HepG2 (cell line): Measurements from ENCODE around the gene FBXO7. TPM values are rescaled to one million over a fixed set of nuclear protein-coding genes. Genes with fewer than 3 reads are reported as not detected.

ENCODE experiments used
- ATAC-seq: fragments of 200-7000 bp; cut with Tn5 transposase; 3 replicates; pipeline ENCODE4 v1.9.1; 2020; ENCODE audit warnings: mild to moderate bottlenecking, moderate library complexity
- BruUV-seq: library from RNA; stranded (reverse); fragments of 400-500 nt; replicated peaks from 2 replicates; lab custom pipeline; 2021; lab: Mats Ljungman, UMichigan
- CTCF ChIA-PET: fragments of 300-600 bp; formaldehyde crosslinking; extraction: SDS; loops from one replicate; lab custom pipeline; 2021; ENCODE audit warnings: low total read pairs, inconsistent platforms, low intra/inter-chr PET ratio; lab: Yijun Ruan, JAX
- POLR2A ChIA-PET: fragments of 350-600 bp; sonication (Branson Sonifier 250); formaldehyde crosslinking; loops from one replicate; lab custom pipeline; 2020; ENCODE audit warnings: antibody characterized with exemption, inconsistent platforms; lab: Yijun Ruan, JAX
- DNase-seq: peaks from one replicate; pipeline ENCODE4 v3.0.0-alpha.2; 2015; ENCODE audit warnings: low spot score
- FAIRE-seq: peaks from 3 replicates; lab custom pipeline; 2011; peaks lifted over from hg19 to GRCh38; lab: Jason Lieb, UNC
- H2AFZ ChIP-seq: one replicate; pipeline ENCODE4 v1.6.1; 2011; ENCODE audit warnings: low read length, inconsistent platforms
- H3K27ac ChIP-seq: fragments of 300-600 bp; 3 replicates; pipeline ENCODE4 v1.8.0; 2011; ENCODE audit warnings: mixed run types, mild to moderate bottlenecking, mixed read lengths, low read length, inconsistent platforms; ENCODE audit not compliant: insufficient read depth; ENCODE audit errors: extremely low read length
- H3K27me3 ChIP-seq, 2 experiments: fragments of 200-600 bp in 1 of 2; 2 replicates in 1 of 2; 3 replicates in 1 of 2; pipeline versions ENCODE4 v1.6.0 to v1.8.0; 2011; ENCODE audit warnings: low read length in 2 of 2, mild to moderate bottlenecking in 2 of 2, moderate library complexity in 2 of 2, inconsistent platforms in 1 of 2; ENCODE audit not compliant: insufficient read depth in 2 of 2, control insufficient read depth in 1 of 2
- H3K36me3 ChIP-seq, 2 experiments: fragments of 200-600 bp in 1 of 2; replicated peaks in 1 of 2; 2 replicates in 1 of 2; 3 replicates in 1 of 2; pipeline versions ENCODE4 v1.5.1 to v1.8.0; 2011; ENCODE audit warnings: low read length in 2 of 2, inconsistent platforms in 1 of 2; ENCODE audit not compliant: insufficient read depth in 2 of 2, control insufficient read depth in 1 of 2
- H3K4me1 ChIP-seq: 2 replicates; pipeline ENCODE4 v1.5.1; 2012; ENCODE audit warnings: low read length, inconsistent platforms; ENCODE audit not compliant: insufficient read depth
- H3K4me2 ChIP-seq: 2 replicates; pipeline ENCODE4 v1.6.0; 2011; ENCODE audit warnings: low read depth, low read length, inconsistent platforms
- H3K4me3 ChIP-seq, 3 experiments: fragments of 200-600 bp in 1 of 3; sonication (generic), shearing (Covaris generic) in 1 of 3; replicated peaks in 1 of 3; 2 replicates each; pipeline ENCODE4 v1.5.1; 2011 to 2016; ENCODE audit warnings: low read length in 3 of 3, inconsistent platforms in 2 of 3, low read depth in 2 of 3, mild to moderate bottlenecking in 2 of 3, control low read depth in 1 of 3, mixed read lengths in 1 of 3; ENCODE audit not compliant: insufficient read depth in 1 of 3
- H3K79me2 ChIP-seq: one replicate; pipeline ENCODE4 v1.6.1; 2011; ENCODE audit warnings: low read length, inconsistent platforms; ENCODE audit not compliant: insufficient read depth
- H3K9ac ChIP-seq: 2 replicates; pipeline ENCODE4 v1.6.0; 2011; ENCODE audit warnings: mild to moderate bottlenecking, low read depth, low read length, inconsistent platforms; ENCODE audit not compliant: insufficient read depth
- H3K9me3 ChIP-seq: 2 replicates; pipeline ENCODE4 v1.5.1; 2012; ENCODE audit warnings: mild to moderate bottlenecking, low read length
- H4K20me1 ChIP-seq: 2 replicates; pipeline ENCODE4 v1.6.0; 2011; ENCODE audit warnings: inconsistent platforms, mild to moderate bottlenecking, low read length, moderate library complexity; ENCODE audit not compliant: insufficient read depth
- TEAD3 ChIP-seq: optimal IDR thresholded peaks from 2 replicates; pipeline ENCODE3; 2016; ENCODE audit warnings: borderline replicate concordance
- ZBTB33 ChIP-seq: sonication (generic); formaldehyde crosslinking; IDR thresholded peaks from 2 replicates; pipeline ENCODE4 v1.4.0; 2020; ENCODE audit warnings: missing genetic modification reagents
- ZFP91 ChIP-seq: sonication (generic); formaldehyde crosslinking; IDR thresholded peaks from 2 replicates; pipeline ENCODE4 v1.9.0; 2022; ENCODE audit warnings: missing genetic modification reagents, mild to moderate bottlenecking, borderline replicate concordance
- WGBS: methylation state at CpG from one replicate; pipeline ENCODE4 v1.1.6; 2017; ENCODE audit warnings: low lambda C conversion rate; 5-methylcytosine and 5-hydroxymethylcytosine counted together
- in situ Hi-C: cut with HindIII; loops from 2 replicates; pipeline ENCODE4 v1.10.0; 2017; ENCODE audit warnings: low pct_unique_long_range_greater_than_20kb; ENCODE audit not compliant: extremely low pct_ligation_motif_present
- intact Hi-C: fragments of 100-400 bp; cut with micrococcal nuclease; formaldehyde crosslinking; loops from one replicate; pipeline ENCODE4 v1.10.0; 2022; ENCODE audit not compliant: unreplicated experiment
- polyA plus RNA-seq, 8 experiments: library from polyadenylated mRNA; depleted of rRNA in 3 of 8; stranded (reverse) in 7 of 8; unstranded in 1 of 8; fragments of >200 nt; fragmentation: Illumina TruSeq in 4 of 8; extraction: Trizol in 4 of 8; gene quantifications; 2 replicates each; pipeline versions ENCODE4 v1.2.1 to v1.2.3, GENCODE V29; 2011 to 2016; ENCODE audit warnings: low read depth in 4 of 8, missing spikeins in 1 of 8, mixed read lengths in 1 of 8; ENCODE audit not compliant: insufficient read depth in 1 of 8
- total RNA-seq, 5 experiments: library from RNA; depleted of rRNA; stranded (reverse); fragments of >200 nt; fragmentation: Illumina TruSeq; extraction: Trizol; gene quantifications; 2 replicates each; pipeline ENCODE4 v1.2.3, GENCODE V29; 2016; ENCODE audit warnings: low read depth in 1 of 5

Gene FBXO7
- total and polyA plus RNA-seq, 2 of the 13 experiments (the other 11 are each of a cell fraction or from before 2014, with no cell fraction given) = 105 to 172 TPM

GRCh38 chr22:32535531-32536190 lies 61.0 kb downstream of the FBXO7 start:
- BruUV-seq = no TSS peak
- no peak for FAIRE-seq
- WGBS = 82% methylated on average over 5 of the region's 11 CpGs
- no peaks in the 10 kb centered on the region for H3K27me3 ChIP-seq
- no peak overlapping the region for H3K9ac ChIP-seq
- no peaks in the 10 kb centered on the region for H3K9me3 ChIP-seq
- H4K20me1 ChIP-seq = no peaks in the 10 kb centered on the region
- H3K36me3 ChIP-seq = no peaks in the 10 kb centered on the region
- DNase-seq = no peak
- POLR2A ChIA-PET = interaction anchor here (1.0 to 8.1 kb wide), 5 partner anchors 14 to 260 kb away, joined by 3 to 145 read pairs (median 108); no protein-coding TSS in a partner anchor
- H3K4me3 ChIP-seq = no peak overlapping the region
- CTCF ChIA-PET = no interaction called here
- TF ChIP-seq TEAD3 = peak; percentile 6
- no peak for TF ChIP-seq ZFP91 (CRISPR knock-in tag)
- peak; percentile 97 for TF ChIP-seq ZBTB33
- peaks cover 91% of the 10 kb centered on the region for H3K4me1 ChIP-seq
- no peak overlapping the region for H2AFZ ChIP-seq
- H3K4me2 ChIP-seq = no peak overlapping the region
- ATAC-seq = no peak
- no peak overlapping the region for H3K27ac ChIP-seq
- in situ Hi-C loops = loop anchor here (5.0 to 25.0 kb wide), 2 partner anchors 87 to 677 kb away; no protein-coding TSS in a partner anchor
- intact Hi-C loops = loop anchor here (2.0 to 10.0 kb wide), 2 partner anchors 81 to 449 kb away; no protein-coding TSS in a partner anchor
- H3K79me2 ChIP-seq = no peaks in the 10 kb centered on the region
